Sigmoid colon (tissue), 7 donors: ENCODE measurements around the gene KCNAB2. TPM values are rescaled to one million over a fixed set of nuclear protein-coding genes. Genes with fewer than 3 reads are reported as not detected.
A peak's percentile ranks its signal among the peaks of the same experiment; 100 is the strongest.

ENCODE experiments used
- DNase-seq: peaks from one replicate; pipeline ENCODE4 v3.0.0-alpha.2; 2019
- H3K27ac ChIP-seq, 4 donors: fragments of 200-600 bp; sonication (generic); one replicate each; pipeline ENCODE4 v1.5.1; 2016 to 2019; ENCODE audit warnings: mild to moderate bottlenecking in 1 of 4
- H3K27me3 ChIP-seq, 3 donors: fragments of 200-600 bp; sonication (generic); one replicate each; pipeline ENCODE4 v1.5.1; 2019; ENCODE audit warnings: mild to moderate bottlenecking in 1 of 3
- H3K36me3 ChIP-seq, 4 donors: fragments of 200-600 bp; sonication (generic); one replicate each; pipeline ENCODE4 v1.5.1; 2016 to 2019
- H3K4me1 ChIP-seq, 4 donors: fragments of 200-600 bp; sonication (generic); one replicate each; pipeline ENCODE4 v1.5.1; 2017 to 2019
- H3K4me3 ChIP-seq, 4 donors: fragments of 200-600 bp; sonication (generic); one replicate each; pipeline ENCODE4 v1.5.1; 2017 to 2019; ENCODE audit warnings: mild to moderate bottlenecking in 2 of 4, moderate library complexity in 1 of 4
- H3K9me3 ChIP-seq, 4 donors: fragments of 200-600 bp in 3 of 4; sonication (generic) in 3 of 4; one replicate each; pipeline versions ENCODE4 v1.5.1 to v1.6.1; 2013 to 2019
- EP300 ChIP-seq, 4 donors: sonication (generic); formaldehyde crosslinking; IDR thresholded peaks; one replicate each; pipeline ENCODE4 v1.6.1; 2017; ENCODE audit warnings: antibody characterized with exemption in 4 of 4
- POLR2A ChIP-seq, 2 donors: fragments of 450-650 bp; IDR thresholded peaks; one replicate each; pipeline ENCODE4 v1.6.1; 2016; ENCODE audit warnings: antibody characterized with exemption in 2 of 2, mild to moderate bottlenecking in 2 of 2, moderate library complexity in 2 of 2
- POLR2AphosphoS5 ChIP-seq, 4 donors: sonication (generic); formaldehyde crosslinking; IDR thresholded peaks; one replicate each; pipeline ENCODE4 v1.6.1; 2017; ENCODE audit warnings: antibody characterized with exemption in 4 of 4
- WGBS, 2 donors: extraction: QIAGEN DNeasy Blood & Tissue Kit; methylation state at CpG; one replicate each; pipeline ENCODE4 v1.1.7; 2013; 5-methylcytosine and 5-hydroxymethylcytosine counted together
- intact Hi-C: fragments of 100-400 bp; cut with DNase I; formaldehyde crosslinking; loops from one replicate; pipeline ENCODE4 v1.15.1; 2023
- polyA plus RNA-seq, 3 donors: library from polyadenylated mRNA; stranded (reverse); fragments of 200-250 nt; gene quantifications; one replicate each; pipeline ENCODE4 v1.2.3, GENCODE V29; 2013
- total RNA-seq, 4 donors: library from RNA; depleted of rRNA; stranded (reverse); fragments of >200 nt; gene quantifications; one replicate each; pipeline ENCODE4 v1.1.0, GENCODE V29; 2016
- TF ChIP-seq, protein P1 (sequence below), 4 experiments: fragments of 450-650 bp in 3 of 4; fragments of 200-600 bp in 1 of 4; IDR thresholded peaks; one replicate each; pipeline ENCODE4 v1.5.1; 2016 to 2019; ENCODE audit warnings: antibody characterized with exemption in 4 of 4, mild to moderate bottlenecking in 3 of 4, moderate library complexity in 2 of 4
- donor health status: healthy with polysubstance abuse.
- donor health status: Bipolar disorder and iron deficiency.
- donor health status: healthy.

Gene KCNAB2
- total and polyA plus RNA-seq, 7 donors, result 3.0 to 23.5 (median 7.7) TPM

DNA sequence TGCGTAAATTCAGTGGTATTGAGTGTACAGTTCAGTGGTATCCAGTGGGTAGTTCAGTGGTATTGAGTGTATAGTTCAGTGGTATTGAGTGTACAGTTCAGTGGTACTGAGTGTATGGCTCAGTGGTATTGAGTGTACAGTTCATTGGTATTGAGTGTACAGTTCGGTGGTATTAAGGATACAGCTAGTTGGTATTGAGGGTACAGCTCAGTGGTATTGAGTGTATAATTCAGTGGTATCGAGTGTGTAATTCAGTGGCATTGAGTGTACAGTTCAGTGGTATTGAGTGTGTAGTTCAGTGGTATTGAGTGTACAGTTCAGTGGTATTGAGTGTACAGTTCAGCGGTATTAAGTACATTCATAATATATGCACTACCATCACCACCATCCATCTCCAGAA, 23.5 kb upstream of the KCNAB2 start:
- 97 to 98% methylated on average over 4 of the region's 4 CpGs for WGBS, 2 donors
- intact Hi-C loops, result no loop called here
- H3K36me3 ChIP-seq, result no peaks in the 10 kb centered on the region
- H3K4me3 ChIP-seq, result no peak overlapping the region
- H3K27me3 ChIP-seq, result peaks cover 0 to 19% (median 2%) of the 10 kb centered on the region in 3 donors
- no peaks in the 10 kb centered on the region for H3K9me3 ChIP-seq
- DNase-seq, result no peak
- no peak for TF ChIP-seq EP300 (IDR thresholded peaks at IDR 0.05)
- TF ChIP-seq POLR2A (IDR thresholded peaks at IDR 0.05), result no peak
- TF ChIP-seq, protein P1, sequence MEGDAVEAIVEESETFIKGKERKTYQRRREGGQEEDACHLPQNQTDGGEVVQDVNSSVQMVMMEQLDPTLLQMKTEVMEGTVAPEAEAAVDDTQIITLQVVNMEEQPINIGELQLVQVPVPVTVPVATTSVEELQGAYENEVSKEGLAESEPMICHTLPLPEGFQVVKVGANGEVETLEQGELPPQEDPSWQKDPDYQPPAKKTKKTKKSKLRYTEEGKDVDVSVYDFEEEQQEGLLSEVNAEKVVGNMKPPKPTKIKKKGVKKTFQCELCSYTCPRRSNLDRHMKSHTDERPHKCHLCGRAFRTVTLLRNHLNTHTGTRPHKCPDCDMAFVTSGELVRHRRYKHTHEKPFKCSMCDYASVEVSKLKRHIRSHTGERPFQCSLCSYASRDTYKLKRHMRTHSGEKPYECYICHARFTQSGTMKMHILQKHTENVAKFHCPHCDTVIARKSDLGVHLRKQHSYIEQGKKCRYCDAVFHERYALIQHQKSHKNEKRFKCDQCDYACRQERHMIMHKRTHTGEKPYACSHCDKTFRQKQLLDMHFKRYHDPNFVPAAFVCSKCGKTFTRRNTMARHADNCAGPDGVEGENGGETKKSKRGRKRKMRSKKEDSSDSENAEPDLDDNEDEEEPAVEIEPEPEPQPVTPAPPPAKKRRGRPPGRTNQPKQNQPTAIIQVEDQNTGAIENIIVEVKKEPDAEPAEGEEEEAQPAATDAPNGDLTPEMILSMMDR (IDR thresholded peaks at IDR 0.05), result no peak
- TF ChIP-seq POLR2AphosphoS5 (IDR thresholded peaks at IDR 0.05), result no peak
- H3K4me1 ChIP-seq, result no peaks in the 10 kb centered on the region
- H3K27ac ChIP-seq, result no peak overlapping the region

DNA sequence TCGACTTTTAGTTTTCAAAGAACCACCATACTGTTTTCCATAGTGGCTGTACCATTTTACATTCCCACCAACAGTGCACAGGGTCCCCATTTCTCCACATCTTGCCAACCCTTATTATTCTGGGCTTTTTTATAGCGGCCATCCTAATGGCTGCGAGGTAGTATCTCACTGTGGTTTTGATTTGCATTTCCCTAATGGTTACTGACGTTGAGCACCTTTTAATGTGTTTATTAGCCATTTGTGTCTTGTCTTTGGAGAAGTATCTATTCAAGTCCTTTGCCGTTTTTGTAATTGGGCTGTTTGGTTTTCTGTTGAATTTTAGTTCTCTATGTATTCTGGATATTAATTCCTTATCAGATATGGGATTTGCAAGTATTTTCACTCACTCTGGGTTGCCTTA, 22.3 kb upstream of the KCNAB2 start:
- DNase-seq, result no peak
- H3K36me3 ChIP-seq, result no peaks in the 10 kb centered on the region
- TF ChIP-seq POLR2AphosphoS5 (IDR thresholded peaks at IDR 0.05) (no peak), POLR2A (IDR thresholded peaks at IDR 0.05) (no peak), EP300 (IDR thresholded peaks at IDR 0.05) (no peak)
- TF ChIP-seq, protein P1 (IDR thresholded peaks at IDR 0.05), result no peak
- no peak overlapping the region for H3K4me3 ChIP-seq
- H3K27ac ChIP-seq, result no peak overlapping the region
- peaks cover 0 to 19% (median 2%) of the 10 kb centered on the region in 3 donors for H3K27me3 ChIP-seq
- 83 to 84% methylated on average over 5 of the region's 5 CpGs for whole genome bisulfite sequencing, 2 donors
- no peaks in the 10 kb centered on the region for H3K4me1 ChIP-seq
- intact Hi-C loops, result no loop called here
- no peaks in the 10 kb centered on the region for H3K9me3 ChIP-seq

DNA sequence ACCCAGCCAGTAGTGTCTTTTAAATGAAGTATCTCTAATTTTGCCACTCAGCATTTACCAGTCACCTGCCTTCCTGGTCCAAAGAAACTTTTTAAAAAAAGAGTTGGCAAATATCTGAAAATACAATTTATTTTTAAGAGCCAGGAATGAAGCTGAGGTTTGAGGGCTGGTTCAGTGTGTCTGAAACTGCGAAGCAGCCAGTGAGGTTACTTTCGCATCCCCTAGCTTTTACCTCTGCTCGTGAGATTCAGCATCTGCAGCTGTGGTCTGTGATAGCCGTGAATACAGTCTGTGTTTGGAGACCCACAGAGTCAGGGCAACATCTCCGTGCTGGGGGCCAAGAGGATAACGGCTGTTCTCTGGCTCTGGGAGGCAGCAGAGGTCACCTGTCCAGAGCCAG, 21.3 kb upstream of the KCNAB2 start:
- Histone ChIP-seq H3K4me1 (no peaks in the 10 kb centered on the region), H3K36me3 (no peaks in the 10 kb centered on the region), H3K27ac (no peak overlapping the region), H3K9me3 (no peaks in the 10 kb centered on the region), H3K4me3 (no peak overlapping the region), H3K27me3 (peaks cover 0 to 19% (median 2%) of the 10 kb centered on the region in 3 donors)
- no peak for DNase-seq
- WGBS, 2 donors, result 82 to 85% methylated on average over 6 of the region's 6 CpGs
- intact Hi-C loops, result no loop called here
- TF ChIP-seq EP300 (IDR thresholded peaks at IDR 0.05), result no peak
- TF ChIP-seq POLR2AphosphoS5 (IDR thresholded peaks at IDR 0.05), result no peak
- TF ChIP-seq, protein P1 (IDR thresholded peaks at IDR 0.05), result no peak
- no peak for TF ChIP-seq POLR2A (IDR thresholded peaks at IDR 0.05)

DNA sequence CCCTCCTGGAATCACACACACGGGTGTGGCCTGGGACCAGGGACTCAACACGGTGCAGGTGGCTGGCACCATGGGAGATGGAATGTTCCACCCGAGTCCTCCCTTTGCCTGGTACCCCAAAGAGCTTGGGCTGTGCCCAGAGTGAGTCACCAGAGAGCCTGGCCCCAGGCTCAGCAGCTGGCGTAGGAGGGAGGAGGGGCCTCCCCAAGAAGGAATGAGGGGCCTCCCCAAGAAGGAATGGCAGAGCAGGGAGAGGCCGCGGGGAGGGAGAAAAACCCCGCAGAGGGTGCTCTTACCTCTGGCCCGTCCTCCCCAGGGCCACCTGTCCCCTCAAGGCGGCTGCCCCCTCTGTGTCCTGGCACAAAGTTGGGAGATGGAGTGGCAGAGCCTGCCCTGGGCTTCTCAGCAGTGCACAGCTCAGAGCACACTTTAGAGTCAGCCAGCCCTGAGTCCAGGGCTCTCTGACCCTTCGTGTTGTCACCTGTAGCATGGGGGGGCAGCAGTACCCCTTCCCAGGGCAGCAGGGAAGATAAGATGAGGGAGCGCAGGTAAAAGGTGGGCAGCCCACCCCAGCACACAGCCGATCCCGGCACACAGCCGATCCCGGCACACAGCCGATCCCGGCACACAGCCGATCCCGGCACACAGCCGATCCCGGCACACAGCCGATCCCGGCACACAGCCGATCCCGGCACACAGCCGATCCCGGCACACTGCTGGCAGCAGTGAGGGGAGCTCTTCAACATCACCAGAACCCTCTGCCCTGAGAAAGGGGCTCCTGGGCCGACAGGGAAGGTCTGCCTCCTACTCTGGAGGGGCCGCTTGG, 20.2 kb upstream of the KCNAB2 start:
- Histone ChIP-seq H3K36me3 (no peaks in the 10 kb centered on the region), H3K27me3 (peaks cover 0 to 19% (median 2%) of the 10 kb centered on the region in 3 donors), H3K27ac (peak overlapping the region in 1 of 4 donors; percentile 28), H3K4me3 (peak overlapping the region in 1 of 4 donors; percentile 34), H3K4me1 (no peaks in the 10 kb centered on the region), H3K9me3 (no peaks in the 10 kb centered on the region)
- intact Hi-C loops, result no loop called here
- no peak for DNase-seq
- 12 to 57% methylated on average over 29 of the region's 29 CpGs for WGBS, 2 donors
- TF ChIP-seq POLR2AphosphoS5 (IDR thresholded peaks at IDR 0.05) (no peak), POLR2A (IDR thresholded peaks at IDR 0.05) (no peak), EP300 (IDR thresholded peaks at IDR 0.05) (no peak)
- TF ChIP-seq, protein P1 (IDR thresholded peaks at IDR 0.05), result no peak
